GM23248 (cell line): ENCODE results near the gene PJA1. TPM values are rescaled to one million over a fixed set of nuclear protein-coding genes. Genes with fewer than 3 reads are reported as not detected.
A peak's percentile ranks its signal among the peaks of the same experiment; 100 is the strongest.

ENCODE experiments used
- DNase-seq: peaks from one replicate; pipeline ENCODE4 v3.0.0-alpha.2; 2015
- H2AFZ ChIP-seq: fragments of 200-600 bp; sonication (generic); 2 replicates; pipeline ENCODE4 v1.6.1; 2016; ENCODE audit warnings: antibody characterized with exemption
- H3F3A ChIP-seq: fragments of 200-600 bp; sonication (generic); 2 replicates; pipeline ENCODE4 v1.6.1; 2016; ENCODE audit warnings: mild to moderate bottlenecking, antibody characterized with exemption, mixed run types; ENCODE audit not compliant: insufficient read depth
- H3K27ac ChIP-seq: fragments of 200-600 bp; sonication (generic); 2 replicates; pipeline ENCODE4 v1.5.1; 2016; ENCODE audit warnings: mild to moderate bottlenecking
- H3K27me3 ChIP-seq: fragments of 200-600 bp; sonication (generic); replicated peaks from 2 replicates; pipeline ENCODE4 v1.6.1; 2016; ENCODE audit warnings: mild to moderate bottlenecking; ENCODE audit not compliant: insufficient read depth
- H3K36me3 ChIP-seq: fragments of 200-600 bp; sonication (generic); 2 replicates; pipeline ENCODE4 v1.6.1; 2016; ENCODE audit warnings: low read depth, mild to moderate bottlenecking
- H3K4me1 ChIP-seq: fragments of 200-600 bp; sonication (generic); 2 replicates; pipeline ENCODE4 v1.6.1; 2016; ENCODE audit warnings: mild to moderate bottlenecking; ENCODE audit not compliant: insufficient read depth
- H3K4me2 ChIP-seq: fragments of 200-600 bp; sonication (generic); one replicate; pipeline ENCODE4 v1.6.1; 2016; ENCODE audit warnings: mild to moderate bottlenecking; ENCODE audit not compliant: unreplicated experiment
- H3K4me3 ChIP-seq: fragments of 200-600 bp; sonication (generic); 2 replicates; pipeline ENCODE4 v1.5.1; 2016; ENCODE audit warnings: mild to moderate bottlenecking
- H3K79me2 ChIP-seq: fragments of 200-600 bp; sonication (generic); 2 replicates; pipeline ENCODE4 v1.6.1; 2016; ENCODE audit warnings: mild to moderate bottlenecking; ENCODE audit not compliant: insufficient read depth
- H3K9ac ChIP-seq: fragments of 200-600 bp; sonication (generic); 2 replicates; pipeline ENCODE4 v1.6.1; 2016; ENCODE audit warnings: mild to moderate bottlenecking
- H3K9me2 ChIP-seq: fragments of 200-600 bp; sonication (generic); 2 replicates; pipeline ENCODE4 v1.6.1; 2016; ENCODE audit warnings: mixed run types, mild to moderate bottlenecking, moderate library complexity; ENCODE audit not compliant: insufficient read depth
- H3K9me3 ChIP-seq: fragments of 200-600 bp; sonication (generic); one replicate; pipeline ENCODE4 v1.6.1; 2017; ENCODE audit warnings: low read depth
- H4K20me1 ChIP-seq: fragments of 200-600 bp; sonication (generic); 2 replicates; pipeline ENCODE4 v1.6.0; 2016; ENCODE audit not compliant: insufficient read depth
- EZH2 ChIP-seq: fragments of 200-600 bp; sonication (generic); IDR thresholded peaks from 2 replicates; pipeline ENCODE4 v1.6.1; 2018; ENCODE audit warnings: antibody characterized with exemption, mild to moderate bottlenecking; ENCODE audit not compliant: insufficient read depth, poor library complexity, severe bottlenecking
- EZH2phosphoT487 ChIP-seq: fragments of 200-600 bp; sonication (generic); IDR thresholded peaks from 2 replicates; pipeline ENCODE4 v1.6.1; 2018; ENCODE audit warnings: antibody characterized with exemption, moderate library complexity, mild to moderate bottlenecking, low read depth; ENCODE audit not compliant: insufficient read depth
- WGBS, 2 experiments: methylation state at CpG; one replicate each; pipeline ENCODE4 v1.1.6; 2015 to 2017; ENCODE audit warnings: low lambda C conversion rate in 2 of 2, low coverage in 1 of 2; ENCODE audit errors: missing lambda C conversion rate in 2 of 2; 5-methylcytosine and 5-hydroxymethylcytosine counted together
- in situ Hi-C: fragments of 300-500 bp; cut with MboI; formaldehyde crosslinking; loops from 2 replicates; pipeline ENCODE4 v1.15.0; 2020
- polyA plus RNA-seq: library from polyadenylated mRNA; unstranded; fragments of >200 nt; fragmentation: Nextera tagmentation; extraction: Ambion mirVana; gene quantifications from 2 replicates; pipeline ENCODE4 v1.2.1, GENCODE V29; 2016
- total RNA-seq: library from RNA; depleted of rRNA; stranded (reverse); fragments of >200 nt; shearing (Covaris generic); gene quantifications from 2 replicates; pipeline ENCODE4 v1.2.3, GENCODE V29; 2014

Gene PJA1
- total and polyA plus RNA-seq, 2 experiments from 2014 or later = 26.6 to 32.7 TPM

DNA sequence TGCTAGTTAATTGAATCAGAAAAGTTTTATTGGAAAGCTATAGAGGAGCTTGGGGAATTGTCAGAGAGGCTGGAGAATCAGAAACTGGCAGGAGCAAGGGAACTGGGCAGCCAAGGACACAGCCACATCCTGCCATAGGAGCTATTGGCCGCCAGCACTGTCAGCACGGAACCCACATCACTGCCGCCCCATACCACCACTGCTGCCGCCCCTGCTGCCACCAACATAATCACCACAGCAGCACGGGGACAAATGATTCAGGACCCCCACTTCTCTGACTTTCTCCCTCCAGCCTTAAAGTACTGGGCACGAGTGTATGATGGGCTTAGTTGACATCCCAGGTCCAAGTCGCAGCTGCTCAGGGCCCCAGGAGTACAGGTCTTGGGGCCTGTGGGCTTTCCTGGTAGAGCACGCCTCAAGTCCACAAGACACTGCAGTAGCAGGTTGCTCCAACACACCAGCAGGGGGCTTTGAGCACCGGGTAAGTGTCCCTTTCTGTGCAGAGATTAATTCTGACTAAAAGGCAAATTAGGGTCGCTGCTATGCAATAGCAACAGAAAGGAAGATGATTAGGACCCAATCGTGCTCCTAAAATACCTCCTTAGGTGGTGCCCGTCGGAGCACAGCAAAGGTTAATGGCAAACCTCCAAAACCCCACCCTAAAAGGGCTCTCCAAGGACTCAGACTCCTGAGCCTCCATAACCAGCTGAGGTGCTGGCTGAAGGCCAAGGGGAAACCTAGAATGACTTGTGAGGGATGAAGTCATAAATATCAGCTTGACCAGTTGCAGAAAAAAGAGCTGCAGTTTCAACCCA lies 6.9 kb downstream of the PJA1 start:
- TF ChIP-seq EZH2 (no peak), EZH2phosphoT487 (no peak)
- Histone ChIP-seq H3K4me2 (no peak overlapping the region), H3K36me3 (0 out of 2 replicates have a peak, but pooled peaks cover 2% of the 10 kb centered on the region), H3F3A (peaks cover 10% of the 10 kb centered on the region; the same call in 1 of the 2 replicates), H3K79me2 (no peaks in the 10 kb centered on the region), H3K4me3 (no peak overlapping the region), H3K27ac (no peak overlapping the region), H3K9me3 (no peaks in the 10 kb centered on the region), H4K20me1 (no peaks in the 10 kb centered on the region; the same call in 1 of the 2 replicates), H3K9ac (no peak overlapping the region), H3K27me3 (no peaks in the 10 kb centered on the region), H3K9me2 (no peaks in the 10 kb centered on the region), H2AFZ (no peak overlapping the region), H3K4me1 (no peaks in the 10 kb centered on the region)
- WGBS, 2 experiments = 34 to 38% methylated on average over 11 to 12 of the region's 13 CpGs
- in situ Hi-C loops = no loop called here
- DNase-seq = peak; percentile 72

DNA sequence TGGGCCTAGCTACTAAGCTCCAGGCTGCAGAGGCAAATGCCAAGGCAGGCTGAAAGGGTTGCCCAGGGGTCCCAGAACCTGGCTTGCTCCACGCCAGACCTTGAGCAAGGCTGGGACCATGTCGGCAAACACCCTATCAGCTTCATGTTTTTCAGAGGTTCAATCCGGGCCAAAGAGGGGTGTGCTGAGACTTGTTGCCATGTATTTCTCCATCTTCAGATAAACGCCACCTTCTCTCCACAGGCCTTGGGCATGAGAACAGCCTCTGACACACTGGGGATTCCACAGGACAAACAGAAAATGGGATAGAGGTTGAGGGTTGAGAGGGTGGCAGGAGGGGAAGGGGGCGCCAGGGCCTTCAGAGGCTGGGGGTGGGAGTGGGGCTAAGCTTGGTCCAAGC lies 8.6 kb downstream of the PJA1 start:
- in situ Hi-C loops = no loop called here
- Histone ChIP-seq H3K27ac (no peak overlapping the region), H3K4me3 (no peak overlapping the region), H3K27me3 (no peaks in the 10 kb centered on the region), H3K36me3 (0 out of 2 replicates have a peak, but pooled peaks cover 2% of the 10 kb centered on the region), H3K9ac (no peak overlapping the region), H2AFZ (no peak overlapping the region), H3K9me2 (no peaks in the 10 kb centered on the region), H3K79me2 (no peaks in the 10 kb centered on the region), H3F3A (peaks cover 10% of the 10 kb centered on the region; the same call in 1 of the 2 replicates), H3K4me1 (no peaks in the 10 kb centered on the region), H3K4me2 (no peak overlapping the region), H4K20me1 (no peaks in the 10 kb centered on the region; the same call in 1 of the 2 replicates), H3K9me3 (no peaks in the 10 kb centered on the region)
- WGBS, 2 experiments = 84 to 86% methylated on average over 4 to 5 of the region's 5 CpGs
- TF ChIP-seq EZH2 (no peak), EZH2phosphoT487 (no peak)
- DNase-seq = no peak

DNA sequence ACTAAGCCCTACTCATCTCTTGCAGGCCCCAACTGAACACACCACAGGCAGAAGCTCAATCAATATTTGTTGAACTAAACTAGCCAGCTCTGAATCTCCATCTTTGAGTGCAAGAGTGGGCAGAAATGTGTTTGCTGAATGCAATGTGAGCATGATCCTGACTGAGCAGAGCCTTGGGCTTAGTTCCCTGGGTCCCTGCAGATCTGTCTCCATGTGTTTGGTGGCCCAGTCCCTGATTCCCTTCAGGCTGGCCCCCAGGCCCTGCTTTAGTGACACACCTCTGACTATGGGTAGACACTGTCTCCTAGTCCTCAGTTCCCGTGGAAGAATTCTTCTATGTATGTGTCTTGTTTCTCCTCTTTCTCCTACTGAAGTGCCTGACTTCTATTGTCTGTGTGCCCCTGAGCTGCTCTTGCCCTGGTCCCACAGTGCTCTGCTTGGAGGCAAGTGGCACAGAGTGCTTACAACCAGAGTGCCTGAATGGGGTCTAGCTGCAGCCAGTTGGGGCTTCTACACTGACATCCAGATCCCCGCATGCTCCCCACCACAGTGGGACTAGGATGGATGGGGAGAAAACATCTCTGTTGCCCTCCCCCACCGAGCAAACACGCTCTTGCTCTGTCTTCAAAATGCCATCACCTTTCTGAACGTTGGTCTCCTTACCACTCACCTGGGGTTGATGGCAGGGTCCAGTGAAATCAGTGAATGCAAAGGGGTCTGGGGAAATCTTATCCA lies 9.3 kb downstream of the PJA1 start:
- Histone ChIP-seq H3K27ac (no peak overlapping the region), H2AFZ (no peak overlapping the region), H3F3A (peaks cover 10% of the 10 kb centered on the region; the same call in 1 of the 2 replicates), H4K20me1 (no peaks in the 10 kb centered on the region; the same call in 1 of the 2 replicates), H3K36me3 (0 out of 2 replicates have a peak, but pooled peaks cover 2% of the 10 kb centered on the region), H3K9me2 (no peaks in the 10 kb centered on the region), H3K4me3 (no peak overlapping the region), H3K79me2 (no peaks in the 10 kb centered on the region), H3K9me3 (no peaks in the 10 kb centered on the region), H3K4me2 (no peak overlapping the region), H3K27me3 (no peaks in the 10 kb centered on the region), H3K4me1 (no peaks in the 10 kb centered on the region), H3K9ac (no peak overlapping the region)
- WGBS, 2 experiments = 75 to 78% methylated on average over 4 to 5 of the region's 5 CpGs
- TF ChIP-seq EZH2 (no peak), EZH2phosphoT487 (no peak)
- DNase-seq = no peak
- in situ Hi-C loops = no loop called here

DNA sequence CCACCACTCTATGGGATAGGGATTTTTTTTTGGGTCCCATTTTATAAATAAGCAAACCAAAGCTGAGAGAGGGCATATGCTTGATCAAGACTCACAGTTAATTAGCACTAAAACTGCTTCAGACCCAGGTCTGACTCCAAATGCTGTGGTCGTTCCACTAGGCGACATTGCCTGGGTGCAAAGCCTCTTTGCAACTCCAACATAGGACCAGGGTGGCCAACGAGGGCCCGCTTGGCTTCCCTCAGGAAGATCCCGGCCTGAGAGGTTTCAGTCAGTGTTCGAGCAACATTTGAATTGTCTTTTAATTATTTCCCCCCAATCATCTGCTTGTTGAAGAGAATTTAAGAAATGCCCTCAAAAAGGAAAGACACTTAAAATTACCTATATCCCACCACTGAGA lies 11.2 kb downstream of the PJA1 start:
- Histone ChIP-seq H3K9me2 (no peaks in the 10 kb centered on the region), H3K79me2 (no peaks in the 10 kb centered on the region), H3K27me3 (no peaks in the 10 kb centered on the region), H2AFZ (no peak overlapping the region), H3K4me1 (no peaks in the 10 kb centered on the region), H3K9ac (no peak overlapping the region), H4K20me1 (no peaks in the 10 kb centered on the region), H3K4me3 (no peak overlapping the region), H3K36me3 (no peaks in the 10 kb centered on the region), H3F3A (peaks cover 3% of the 10 kb centered on the region; the same call in 1 of the 2 replicates), H3K27ac (no peak overlapping the region), H3K9me3 (no peaks in the 10 kb centered on the region), H3K4me2 (no peak overlapping the region)
- in situ Hi-C loops = no loop called here
- 84 to 90% methylated on average over 6 of the region's 6 CpGs for WGBS, 2 experiments
- TF ChIP-seq EZH2phosphoT487 = no peak
- no peak for TF ChIP-seq EZH2
- DNase-seq = no peak
